Tibial nerve (tissue), 4 donors: ENCODE measurements around the gene CEACAM20.

Experiments
- EP300 ChIP-seq, 2 donors: sonication (generic); formaldehyde crosslinking; IDR thresholded peaks; one replicate each; pipeline ENCODE4 v1.6.1; 2017; ENCODE audit warnings: antibody characterized with exemption in 2 of 2, mild to moderate bottlenecking in 1 of 2
- POLR2A ChIP-seq, 2 donors: fragments of 450-650 bp; IDR thresholded peaks; one replicate each; pipeline ENCODE4 v1.6.1; 2017; ENCODE audit warnings: antibody characterized with exemption in 2 of 2, mild to moderate bottlenecking in 2 of 2, moderate library complexity in 2 of 2
- TF ChIP-seq, protein P1 (sequence below), 5 experiments: fragments of 200-600 bp in 3 of 5; fragments of 450-650 bp in 2 of 5; sonication (generic) in 3 of 5; IDR thresholded peaks; one replicate each; pipeline ENCODE4 v1.5.1; 2016 to 2019; ENCODE audit warnings: antibody characterized with exemption in 5 of 5, mild to moderate bottlenecking in 3 of 5, moderate library complexity in 2 of 5

GRCh38 chr19:44521370-44521769, 8.1 kb downstream of the CEACAM20 start:
- TF ChIP-seq POLR2A (IDR thresholded peaks at IDR 0.05) (no peak), EP300 (IDR thresholded peaks at IDR 0.05) (no peak)
- TF ChIP-seq, protein P1, sequence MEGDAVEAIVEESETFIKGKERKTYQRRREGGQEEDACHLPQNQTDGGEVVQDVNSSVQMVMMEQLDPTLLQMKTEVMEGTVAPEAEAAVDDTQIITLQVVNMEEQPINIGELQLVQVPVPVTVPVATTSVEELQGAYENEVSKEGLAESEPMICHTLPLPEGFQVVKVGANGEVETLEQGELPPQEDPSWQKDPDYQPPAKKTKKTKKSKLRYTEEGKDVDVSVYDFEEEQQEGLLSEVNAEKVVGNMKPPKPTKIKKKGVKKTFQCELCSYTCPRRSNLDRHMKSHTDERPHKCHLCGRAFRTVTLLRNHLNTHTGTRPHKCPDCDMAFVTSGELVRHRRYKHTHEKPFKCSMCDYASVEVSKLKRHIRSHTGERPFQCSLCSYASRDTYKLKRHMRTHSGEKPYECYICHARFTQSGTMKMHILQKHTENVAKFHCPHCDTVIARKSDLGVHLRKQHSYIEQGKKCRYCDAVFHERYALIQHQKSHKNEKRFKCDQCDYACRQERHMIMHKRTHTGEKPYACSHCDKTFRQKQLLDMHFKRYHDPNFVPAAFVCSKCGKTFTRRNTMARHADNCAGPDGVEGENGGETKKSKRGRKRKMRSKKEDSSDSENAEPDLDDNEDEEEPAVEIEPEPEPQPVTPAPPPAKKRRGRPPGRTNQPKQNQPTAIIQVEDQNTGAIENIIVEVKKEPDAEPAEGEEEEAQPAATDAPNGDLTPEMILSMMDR (IDR thresholded peaks at IDR 0.05) = no peak
